Bronchial epithelial cell (primary cell): ENCODE results near the gene NACA2. TPM values are rescaled to one million over a fixed set of nuclear protein-coding genes. Genes with fewer than 3 reads are reported as not detected.
"Not testable (repeated sequence)": the region's sequence is repeated elsewhere in the genome, so short reads cannot be mapped to it uniquely, and the experiment has no call there.

ENCODE experiments used
- DNase-seq: peaks from one replicate; pipeline ENCODE4 v3.0.0-alpha.2; 2010; ENCODE audit warnings: low read depth
- FAIRE-seq: peaks from 2 replicates; lab custom pipeline; 2011; peaks lifted over from hg19 to GRCh38; lab: Jason Lieb, UNC
- H3K27me3 ChIP-seq: 2 replicates; pipeline ENCODE4 v1.5.1; 2011; ENCODE audit warnings: low read length; ENCODE audit not compliant: control insufficient read depth, insufficient read depth
- H3K36me3 ChIP-seq: 2 replicates; pipeline ENCODE4 v1.5.1; 2011; ENCODE audit warnings: low read length; ENCODE audit not compliant: control insufficient read depth, insufficient read depth
- H3K4me3 ChIP-seq: 2 replicates; pipeline ENCODE4 v1.5.1; 2011; ENCODE audit warnings: mild to moderate bottlenecking, low read depth, low read length, control low read depth
- CTCF ChIP-seq: IDR thresholded peaks from 2 replicates; pipeline ENCODE4 v1.5.1; 2011; ENCODE audit warnings: mild to moderate bottlenecking, moderate library complexity, low read length, control low read depth, inconsistent platforms; ENCODE audit not compliant: insufficient read depth, severe bottlenecking
- total RNA-seq: library from RNA; depleted of rRNA; stranded (reverse); fragments of >200 nt; gene quantifications from 2 replicates; pipeline ENCODE4 v1.2.1, GENCODE V29; 2014

Gene NACA2
- total RNA-seq, 1 donor from 2014 or later, result not detected

GRCh38 chr17:61634011-61634539 lies 43.1 kb upstream of the NACA2 start:
- FAIRE-seq, result no peak
- no peak for TF ChIP-seq CTCF
- no peaks in the 10 kb centered on the region for H3K36me3 ChIP-seq
- no peak overlapping the region for H3K4me3 ChIP-seq
- H3K27me3 ChIP-seq, result no peaks in the 10 kb centered on the region
- no peak for DNase-seq

GRCh38 chr17:61632826-61633225 lies 41.8 kb upstream of the NACA2 start:
- FAIRE-seq, result no peak
- Histone ChIP-seq H3K4me3 (no peak overlapping the region), H3K27me3 (no peaks in the 10 kb centered on the region), H3K36me3 (no peaks in the 10 kb centered on the region)
- no peak for DNase-seq
- TF ChIP-seq CTCF, result no peak

- no peak for FAIRE-seq
- no peak for DNase-seq
- TF ChIP-seq CTCF, result no peak
- no peaks in the 10 kb centered on the region for H3K27me3 ChIP-seq
- no peak overlapping the region for H3K4me3 ChIP-seq
- no peaks in the 10 kb centered on the region for H3K36me3 ChIP-seq
Observed at GRCh38 chr17:61631800-61632199, 40.8 kb upstream of the NACA2 start.

GRCh38 chr17:61628158-61628557 lies 37.1 kb upstream of the NACA2 start:
- H3K4me3 ChIP-seq, H3K27me3 ChIP-seq, FAIRE-seq, H3K36me3 ChIP-seq, DNase-seq: not testable (repeated sequence)

- no peaks in the 10 kb centered on the region for H3K27me3 ChIP-seq
- H3K4me3 ChIP-seq, result no peak overlapping the region
- no peak for DNase-seq
- H3K36me3 ChIP-seq, result no peaks in the 10 kb centered on the region
- no peak for TF ChIP-seq CTCF
- no peak for FAIRE-seq
Observed at GRCh38 chr17:61627658-61628057, 36.6 kb upstream of the NACA2 start.

- H3K27me3 ChIP-seq, result no peaks in the 10 kb centered on the region
- TF ChIP-seq CTCF, result no peak
- FAIRE-seq (no peak), DNase-seq (no peak)
- H3K36me3 ChIP-seq, result no peaks in the 10 kb centered on the region
- no peak overlapping the region for H3K4me3 ChIP-seq
Observed at GRCh38 chr17:61627125-61627524, 36.1 kb upstream of the NACA2 start.
